SK-N-MC (cell line): ENCODE data around the gene GANAB.

ENCODE experiments used
- EZH2 ChIP-seq: fragments of 200-600 bp; sonication (generic); IDR thresholded peaks from one replicate; pipeline ENCODE4 v1.6.1; 2017; ENCODE audit warnings: antibody characterized with exemption
- POLR2AphosphoS5 ChIP-seq: IDR thresholded peaks from 2 replicates; pipeline ENCODE4 v1.6.1; 2012; ENCODE audit warnings: mild to moderate bottlenecking, low read depth, low read length, borderline replicate concordance

DNA sequence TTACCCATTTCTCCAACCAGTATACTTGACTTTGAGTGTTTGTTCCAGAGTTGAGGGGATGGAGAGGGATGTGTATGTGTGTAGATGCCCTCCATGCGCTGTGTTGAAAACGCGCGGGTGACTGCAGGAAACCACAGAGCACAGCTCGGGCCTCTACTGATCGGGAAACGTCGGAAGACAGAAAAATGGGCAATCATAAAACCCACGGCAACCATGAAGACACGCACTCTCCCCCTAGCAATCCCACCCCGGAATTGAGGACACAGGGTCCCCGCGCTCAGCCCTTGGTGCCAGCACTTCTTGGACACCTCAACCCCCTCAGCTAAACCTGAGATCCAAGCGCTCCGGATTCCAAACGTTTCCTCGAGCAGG lies 24.8 kb upstream of the GANAB start:
- TF ChIP-seq EZH2, result no peak
- TF ChIP-seq POLR2AphosphoS5, result no peak
